ENCODE data around the gene CIRBP. TPM values are rescaled to one million over a fixed set of nuclear protein-coding genes. Genes with fewer than 3 reads are reported as not detected.

The CIRBP gene
- total and polyA plus RNA-seq, 2 donors (not counting 1 experiment from before 2014, with no cell fraction given) = 104 to 298 TPM

DNA sequence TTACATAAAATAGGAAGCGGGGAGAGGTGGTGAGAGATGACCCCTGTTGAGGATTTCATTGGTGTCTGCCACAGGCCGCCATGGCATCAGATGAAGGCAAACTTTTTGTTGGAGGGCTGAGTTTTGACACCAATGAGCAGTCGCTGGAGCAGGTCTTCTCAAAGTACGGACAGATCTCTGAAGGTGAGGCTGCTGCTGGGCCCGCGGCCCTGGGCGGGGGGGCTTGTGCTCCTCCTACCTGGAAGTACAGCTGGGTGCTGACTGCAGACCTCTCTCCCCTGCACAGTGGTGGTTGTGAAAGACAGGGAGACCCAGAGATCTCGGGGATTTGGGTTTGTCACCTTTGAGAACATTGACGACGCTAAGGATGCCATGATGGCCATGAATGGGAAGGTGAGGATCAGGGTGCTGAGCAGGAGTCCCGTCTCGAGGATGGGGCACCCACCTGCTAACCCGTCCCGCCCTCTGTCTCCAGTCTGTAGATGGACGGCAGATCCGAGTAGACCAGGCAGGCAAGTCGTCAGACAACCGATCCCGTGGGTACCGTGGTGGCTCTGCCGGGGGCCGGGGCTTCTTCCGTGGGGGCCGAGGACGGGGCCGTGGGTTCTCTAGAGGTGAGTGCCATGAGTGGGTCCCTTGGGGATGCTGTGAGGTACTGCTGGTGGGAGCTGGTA is 1.9 kb downstream of the CIRBP start:
- peak overlapping the region; percentile 27 for H3K9ac ChIP-seq (ENCODE audit: insufficient read depth, low read length)
- H3K4me3 ChIP-seq (replicated peaks in 1 of 4; ENCODE audit: control extremely low read depth in 1 of 4, insufficient read depth in 1 of 4, low read depth in 3 of 4, low read length in 4 of 4) = peak overlapping the region; percentile 69 to 89 (median 81)
- peaks cover 35% of the 10 kb centered on the region for H3K36me3 ChIP-seq (ENCODE audit: control insufficient read depth, insufficient read depth, low read length)
- no peak for DNase-seq (ENCODE audit: low read depth in 2 of 2)
- H3K27ac ChIP-seq (ENCODE audit: insufficient read depth, low read length) = peak overlapping the region; percentile 98
- H3K27me3 ChIP-seq (ENCODE audit: control insufficient read depth, insufficient read depth, low read length) = no peaks in the 10 kb centered on the region
- peaks cover 53% of the 10 kb centered on the region for H3K79me2 ChIP-seq (ENCODE audit: control insufficient read depth, insufficient read depth, low read length)
- H2AFZ ChIP-seq (ENCODE audit: low read length) = no peak overlapping the region
- peaks cover 43% of the 10 kb centered on the region for H3K4me1 ChIP-seq (ENCODE audit: control insufficient read depth, extremely low read depth, insufficient read depth, low read length)
- H3K9me3 ChIP-seq (ENCODE audit: control insufficient read depth, insufficient read depth, low read depth, low read length) = no peaks in the 10 kb centered on the region
- H4K20me1 ChIP-seq (ENCODE audit: control insufficient read depth, extremely low read depth, insufficient read depth, low read length) = no peaks in the 10 kb centered on the region
- peak overlapping the region; percentile 99 for H3K4me2 ChIP-seq (ENCODE audit: extremely low read depth, insufficient read depth, low read length)
- TF ChIP-seq, protein P1, sequence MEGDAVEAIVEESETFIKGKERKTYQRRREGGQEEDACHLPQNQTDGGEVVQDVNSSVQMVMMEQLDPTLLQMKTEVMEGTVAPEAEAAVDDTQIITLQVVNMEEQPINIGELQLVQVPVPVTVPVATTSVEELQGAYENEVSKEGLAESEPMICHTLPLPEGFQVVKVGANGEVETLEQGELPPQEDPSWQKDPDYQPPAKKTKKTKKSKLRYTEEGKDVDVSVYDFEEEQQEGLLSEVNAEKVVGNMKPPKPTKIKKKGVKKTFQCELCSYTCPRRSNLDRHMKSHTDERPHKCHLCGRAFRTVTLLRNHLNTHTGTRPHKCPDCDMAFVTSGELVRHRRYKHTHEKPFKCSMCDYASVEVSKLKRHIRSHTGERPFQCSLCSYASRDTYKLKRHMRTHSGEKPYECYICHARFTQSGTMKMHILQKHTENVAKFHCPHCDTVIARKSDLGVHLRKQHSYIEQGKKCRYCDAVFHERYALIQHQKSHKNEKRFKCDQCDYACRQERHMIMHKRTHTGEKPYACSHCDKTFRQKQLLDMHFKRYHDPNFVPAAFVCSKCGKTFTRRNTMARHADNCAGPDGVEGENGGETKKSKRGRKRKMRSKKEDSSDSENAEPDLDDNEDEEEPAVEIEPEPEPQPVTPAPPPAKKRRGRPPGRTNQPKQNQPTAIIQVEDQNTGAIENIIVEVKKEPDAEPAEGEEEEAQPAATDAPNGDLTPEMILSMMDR (conservative IDR thresholded peaks at IDR 0.05 in 1 of 2, IDR thresholded peaks at IDR 0.05 in 1 of 2; ENCODE audit: low read depth in 1 of 2, low read length in 2 of 2) = no peak

DNA sequence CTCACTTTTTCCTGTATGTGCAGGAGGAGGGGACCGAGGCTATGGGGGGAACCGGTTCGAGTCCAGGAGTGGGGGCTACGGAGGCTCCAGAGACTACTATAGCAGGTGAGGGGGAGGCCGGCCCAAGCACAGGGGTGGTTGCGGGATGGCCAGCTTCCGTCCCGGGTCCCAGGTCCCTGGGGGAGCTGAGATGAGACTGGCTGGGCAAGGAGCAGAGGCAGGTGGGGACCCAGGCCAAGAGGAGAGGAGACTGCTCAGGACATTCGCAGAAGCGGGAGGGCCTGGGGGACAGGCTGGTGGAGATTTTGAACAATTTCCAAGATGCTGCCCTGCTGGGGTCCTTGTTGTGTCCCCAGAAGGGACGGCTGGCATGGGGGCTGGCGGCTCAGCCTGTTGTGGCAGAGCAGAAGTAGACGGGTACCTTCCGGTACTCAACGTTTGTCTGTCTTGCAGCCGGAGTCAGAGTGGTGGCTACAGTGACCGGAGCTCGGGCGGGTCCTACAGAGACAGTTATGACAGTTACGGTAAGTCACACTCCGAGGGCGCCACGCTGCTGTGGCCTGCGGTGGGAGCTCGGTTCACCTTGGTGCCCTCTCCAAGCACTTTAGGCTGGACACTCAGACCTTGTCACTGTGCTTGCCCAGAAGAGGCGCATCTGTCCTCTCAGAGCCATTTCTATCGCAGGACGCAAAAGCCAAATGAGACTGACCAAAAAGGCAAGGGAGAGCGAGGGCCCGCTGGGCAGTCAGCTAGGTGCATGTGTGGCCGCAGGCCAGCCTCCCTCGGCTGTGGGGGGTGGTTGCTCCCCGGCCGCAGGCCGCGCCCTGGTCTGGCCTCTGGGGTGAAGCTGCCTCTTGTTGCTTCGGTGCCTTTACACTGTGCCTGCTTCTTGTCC is 2.6 kb downstream of the CIRBP start:
- H3K36me3 ChIP-seq (ENCODE audit: control insufficient read depth, insufficient read depth, low read length) = peaks cover 36% of the 10 kb centered on the region
- no peak overlapping the region for H2AFZ ChIP-seq (ENCODE audit: low read length)
- H3K9ac ChIP-seq (ENCODE audit: insufficient read depth, low read length) = no peak overlapping the region
- H3K4me3 ChIP-seq (replicated peaks in 1 of 4; ENCODE audit: control extremely low read depth in 1 of 4, insufficient read depth in 1 of 4, low read depth in 3 of 4, low read length in 4 of 4) = peak overlapping the region; percentile 0 to 89 (median 78)
- H3K4me2 ChIP-seq (ENCODE audit: extremely low read depth, insufficient read depth, low read length) = peak overlapping the region; percentile 70
- no peak for TF ChIP-seq EZH2 (IDR thresholded peaks at IDR 0.05; ENCODE audit: low read length, missing control alignments)
- TF ChIP-seq, protein P1 (conservative IDR thresholded peaks at IDR 0.05 in 1 of 2, IDR thresholded peaks at IDR 0.05 in 1 of 2; ENCODE audit: low read depth in 1 of 2, low read length in 2 of 2) = no peak
- H4K20me1 ChIP-seq (ENCODE audit: control insufficient read depth, extremely low read depth, insufficient read depth, low read length) = no peaks in the 10 kb centered on the region
- peaks cover 46% of the 10 kb centered on the region for H3K4me1 ChIP-seq (ENCODE audit: control insufficient read depth, extremely low read depth, insufficient read depth, low read length)
- no peak for DNase-seq (ENCODE audit: low read depth in 2 of 2)
- peak overlapping the region; percentile 34 for H3K27ac ChIP-seq (ENCODE audit: insufficient read depth, low read length)
- H3K79me2 ChIP-seq (ENCODE audit: control insufficient read depth, insufficient read depth, low read length) = peaks cover 59% of the 10 kb centered on the region
- no peaks in the 10 kb centered on the region for H3K9me3 ChIP-seq (ENCODE audit: control insufficient read depth, insufficient read depth, low read depth, low read length)
- H3K27me3 ChIP-seq (ENCODE audit: control insufficient read depth, insufficient read depth, low read length) = no peaks in the 10 kb centered on the region
